Activated gamma-delta T cell (primary cell): Measurements from ENCODE around the gene SDCBP2.

Experiments
- DNase-seq: peaks from one replicate; lab custom pipeline; 2025; lab: John Stamatoyannopoulos, UW

SDCBP2 gene

DNA sequence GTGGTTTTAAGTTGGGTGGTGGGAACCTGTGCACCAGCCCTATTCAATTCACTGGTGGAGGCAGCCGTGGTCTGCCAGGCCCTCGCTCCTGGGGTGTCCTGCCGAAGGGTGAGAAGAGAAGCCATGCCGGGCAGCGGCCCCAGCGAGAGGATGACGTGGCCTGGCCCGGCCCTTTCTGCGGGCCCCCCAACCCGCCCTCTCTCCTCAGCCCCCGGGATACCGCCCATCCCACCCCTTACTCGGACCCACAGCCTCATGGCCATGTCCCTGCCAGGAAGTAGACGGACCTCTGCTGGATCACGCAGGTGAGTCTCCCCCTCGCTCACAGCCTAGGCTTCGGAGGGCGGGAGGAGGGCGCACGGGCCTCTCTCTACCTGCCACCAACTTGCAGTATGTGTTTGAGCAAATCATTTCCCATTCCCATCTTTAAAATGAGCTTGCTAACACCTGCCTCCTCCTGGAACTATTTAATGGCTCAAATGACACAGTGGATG, 32.8 kb downstream of the SDCBP2 start:
- DNase-seq: no peak

DNA sequence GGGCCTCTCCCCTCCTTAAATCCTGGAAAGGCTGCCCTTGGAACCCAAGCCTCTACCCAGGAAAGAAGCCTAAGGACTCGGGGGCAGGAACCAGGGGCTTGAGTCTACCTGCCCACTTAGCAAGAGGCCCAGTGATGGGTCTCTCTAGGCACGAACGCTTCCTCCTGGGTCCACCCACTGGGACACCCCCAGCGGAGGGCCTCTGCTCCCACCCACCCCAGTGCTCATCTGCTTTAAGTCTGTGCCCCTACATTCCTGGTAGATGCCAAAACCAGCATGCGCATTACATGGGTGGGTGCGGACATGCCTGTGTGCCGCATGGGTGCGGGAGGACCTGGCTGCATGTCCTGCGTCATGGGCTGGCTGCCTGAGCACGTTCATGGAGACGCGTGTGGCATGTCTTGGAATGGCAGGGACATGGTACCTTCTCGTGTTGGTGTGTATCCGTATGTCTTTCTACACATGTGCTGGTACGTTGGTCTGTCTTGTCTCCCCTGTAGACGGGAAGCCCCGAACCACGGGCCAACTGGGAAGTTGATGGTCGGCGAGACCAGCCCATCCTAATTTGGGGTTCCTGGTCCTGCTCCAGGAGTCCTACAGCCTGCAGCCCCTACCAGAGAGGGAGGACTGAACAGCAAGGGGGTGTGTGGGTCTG, 33.5 kb downstream of the SDCBP2 start:
- DNase-seq: no peak

DNA sequence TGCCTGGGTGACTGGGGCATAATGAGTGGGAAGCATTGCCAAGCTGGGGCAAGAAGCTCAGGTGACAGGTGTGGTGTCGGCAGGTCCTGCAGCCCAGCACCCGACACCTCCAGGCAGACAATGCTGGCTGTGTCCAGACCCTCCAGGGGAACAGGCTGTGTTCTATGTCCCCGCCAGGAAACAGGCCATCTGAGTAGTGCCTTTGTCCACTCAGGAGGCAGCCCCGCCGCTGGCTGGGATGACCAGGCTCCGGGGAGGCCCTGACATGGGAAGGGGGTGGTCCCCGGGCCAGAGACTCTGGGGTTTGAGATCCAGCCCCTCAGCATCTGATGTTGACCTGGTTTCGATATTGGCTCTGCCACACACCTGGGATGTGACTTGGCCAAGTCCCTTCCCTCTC, 34.4 kb downstream of the SDCBP2 start:
- DNase-seq: no peak

DNA sequence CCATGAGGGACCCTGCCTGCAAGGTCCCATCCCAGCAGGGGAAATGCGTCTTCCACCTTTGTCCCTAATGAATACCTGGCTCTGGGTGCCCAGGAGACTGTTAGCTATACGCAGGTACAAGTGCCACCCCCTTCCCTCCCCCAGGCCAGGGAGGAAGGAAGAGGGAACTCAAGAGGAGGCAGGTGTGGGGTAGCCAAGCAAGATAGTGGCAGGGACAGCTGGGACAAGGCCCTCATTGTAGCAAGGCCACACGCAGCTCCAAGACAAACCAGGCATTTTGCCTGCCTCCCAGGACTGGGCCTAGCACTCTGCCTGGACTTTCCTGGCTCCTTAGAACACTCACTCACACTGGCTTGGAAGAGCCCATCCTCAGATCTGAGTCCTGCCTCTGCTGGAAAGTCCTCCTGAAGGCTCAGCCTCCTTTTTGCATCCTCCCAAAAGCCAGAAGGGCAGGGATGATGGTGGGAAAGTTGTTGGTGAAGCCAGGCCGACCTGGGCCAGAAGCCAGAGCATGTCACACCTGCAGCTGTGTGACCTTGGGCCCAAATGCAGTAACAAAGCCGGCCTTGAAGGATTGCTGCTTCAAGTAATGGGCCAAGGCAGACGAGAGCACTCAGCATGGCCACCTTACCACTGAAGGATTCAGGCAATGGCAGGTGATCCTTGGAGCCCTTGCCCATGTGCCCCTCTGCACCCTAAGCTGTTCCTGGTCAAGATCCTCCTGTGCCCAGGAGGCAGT, 35.1 kb downstream of the SDCBP2 start:
- no peak for DNase-seq

DNA sequence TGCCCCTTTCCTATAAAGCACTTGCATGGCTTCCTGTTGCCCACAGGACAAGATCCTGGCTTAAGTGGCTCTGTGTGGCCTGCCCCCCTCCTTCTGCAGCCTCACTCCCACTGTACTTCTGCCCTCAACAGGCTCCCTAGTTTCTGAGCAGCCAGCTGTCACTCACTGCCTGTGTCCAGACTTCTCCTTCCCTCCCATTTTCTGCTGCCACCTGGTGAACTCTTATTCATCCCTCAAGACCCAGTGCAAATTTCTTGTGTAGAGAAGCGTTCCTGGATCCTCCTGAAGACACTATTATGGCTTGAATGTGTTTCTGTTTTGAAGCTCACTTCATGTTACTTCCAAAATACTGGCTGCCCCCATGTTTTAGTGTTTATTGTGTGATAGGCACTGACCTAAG, 36.3 kb downstream of the SDCBP2 start:
- no peak for DNase-seq

DNA sequence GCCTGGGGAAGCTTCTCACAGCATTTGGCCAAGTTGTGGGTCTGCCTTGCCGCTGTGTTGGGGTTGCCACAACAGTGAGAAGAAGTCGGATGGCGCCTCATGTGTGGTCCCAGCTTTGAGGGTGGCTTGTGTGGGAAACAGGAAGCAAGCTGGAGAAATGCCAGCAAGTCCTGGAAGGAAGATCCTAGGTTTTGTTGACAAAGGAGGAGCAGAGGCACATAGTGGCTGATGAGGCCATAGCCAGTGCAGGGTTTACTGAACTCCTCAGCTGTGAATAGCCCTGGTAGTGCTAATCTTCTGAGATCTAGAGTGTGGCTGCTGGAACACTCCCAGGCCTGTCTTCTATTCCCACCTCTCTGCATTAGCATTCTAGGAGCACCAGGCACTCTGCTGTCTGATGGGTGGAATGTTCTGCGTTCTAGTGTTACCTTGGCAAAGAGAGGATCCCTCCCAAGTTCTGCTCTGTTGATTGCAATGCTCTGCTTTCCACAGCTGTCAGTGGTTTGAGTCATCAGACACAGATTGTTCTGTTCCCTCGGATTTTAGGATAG, 37.7 kb downstream of the SDCBP2 start:
- no peak for DNase-seq

DNA sequence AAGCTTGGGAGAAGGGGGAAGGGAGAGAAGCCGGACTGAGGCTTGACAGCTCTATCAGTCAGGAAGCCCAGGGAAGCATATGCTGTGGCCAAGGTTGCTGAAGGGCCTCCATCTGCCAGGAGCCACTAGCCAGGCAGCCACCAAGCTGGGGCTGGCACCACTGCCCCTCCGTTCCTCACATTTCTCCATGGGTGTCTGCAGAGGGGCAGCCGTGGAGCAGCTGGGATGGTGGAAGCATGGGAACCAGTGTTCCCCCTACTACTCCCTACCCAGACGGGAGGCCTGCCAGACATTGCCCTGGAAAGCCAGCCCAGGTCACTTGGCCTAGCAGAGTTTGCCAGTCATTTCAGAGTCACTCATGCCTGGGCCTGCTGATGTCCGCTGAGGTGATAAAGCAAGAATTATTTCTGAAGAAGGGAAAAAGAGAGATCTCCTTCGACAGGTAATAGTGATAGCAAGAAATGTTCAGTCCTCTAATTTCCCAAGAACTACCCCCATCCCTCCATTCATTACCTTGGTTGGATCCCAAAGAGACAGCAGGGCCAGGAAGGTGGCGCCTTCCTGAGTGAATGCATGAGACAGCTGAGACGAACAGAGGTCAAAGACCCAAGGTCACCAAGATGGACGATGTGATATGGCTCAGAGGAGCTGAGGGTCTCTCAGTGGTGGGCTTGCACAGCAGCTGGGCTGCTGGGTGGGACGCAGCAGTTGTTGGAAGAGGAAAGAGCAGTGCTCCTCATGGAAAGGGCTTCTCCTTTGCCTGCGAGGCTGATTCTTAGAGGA, 41.0 kb downstream of the SDCBP2 start:
- no peak for DNase-seq

DNA sequence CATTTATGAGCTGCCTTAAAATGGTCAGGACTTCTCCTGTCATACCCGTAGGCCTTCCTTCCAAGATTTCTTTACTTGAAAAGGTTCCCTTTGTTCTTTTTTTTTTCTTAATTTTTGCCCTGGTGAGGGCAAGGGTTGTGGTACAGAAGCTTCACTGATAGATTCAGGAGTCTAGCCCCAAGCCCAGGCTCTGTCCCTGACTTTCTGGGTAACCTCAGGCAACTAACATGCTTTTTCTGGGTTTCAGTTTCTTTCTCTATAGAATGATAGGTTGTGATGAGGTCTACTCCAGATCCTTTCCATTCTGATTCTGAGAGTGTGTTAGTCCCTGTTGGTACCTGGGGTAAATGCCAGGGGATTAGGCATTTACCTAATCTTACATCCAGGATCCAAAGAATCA, 41.6 kb downstream of the SDCBP2 start:
- no peak for DNase-seq

DNA sequence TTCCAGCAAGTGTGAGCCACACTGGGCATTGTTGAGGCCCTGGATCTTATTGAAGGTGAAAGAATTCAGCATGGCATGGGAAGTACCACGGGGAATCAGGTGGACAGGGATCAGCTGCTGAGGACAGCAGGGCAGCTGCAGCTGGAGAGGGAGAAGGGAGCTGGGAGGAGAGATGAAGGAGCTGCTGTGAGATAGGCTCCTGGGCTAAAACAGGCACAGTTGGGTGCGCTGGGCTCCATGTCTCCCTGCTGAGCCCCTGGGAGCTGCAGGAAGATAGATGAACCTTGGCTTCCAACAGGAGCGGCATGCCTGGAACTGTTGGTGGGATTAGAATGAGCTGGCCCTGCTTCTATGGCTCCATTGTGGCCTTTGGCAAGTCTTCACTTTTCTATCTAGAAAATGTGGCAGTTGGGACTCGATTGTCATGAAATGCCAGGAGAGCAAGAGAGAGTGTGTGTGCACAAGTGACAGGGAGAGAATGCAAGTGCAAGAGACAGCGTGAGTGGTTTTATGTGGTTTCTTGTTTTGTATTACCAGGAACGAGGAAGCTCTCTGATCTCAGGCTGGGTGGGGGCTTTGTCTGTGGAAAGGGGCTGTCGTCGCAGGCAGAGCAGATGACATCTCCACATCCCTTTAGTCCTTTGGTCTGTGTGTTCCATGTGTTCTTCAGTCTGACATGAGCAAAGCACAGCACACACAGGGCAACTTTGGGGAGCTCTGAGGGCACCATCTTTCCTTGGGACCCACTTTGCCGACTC, 42.5 kb downstream of the SDCBP2 start:
- DNase-seq: no peak

DNA sequence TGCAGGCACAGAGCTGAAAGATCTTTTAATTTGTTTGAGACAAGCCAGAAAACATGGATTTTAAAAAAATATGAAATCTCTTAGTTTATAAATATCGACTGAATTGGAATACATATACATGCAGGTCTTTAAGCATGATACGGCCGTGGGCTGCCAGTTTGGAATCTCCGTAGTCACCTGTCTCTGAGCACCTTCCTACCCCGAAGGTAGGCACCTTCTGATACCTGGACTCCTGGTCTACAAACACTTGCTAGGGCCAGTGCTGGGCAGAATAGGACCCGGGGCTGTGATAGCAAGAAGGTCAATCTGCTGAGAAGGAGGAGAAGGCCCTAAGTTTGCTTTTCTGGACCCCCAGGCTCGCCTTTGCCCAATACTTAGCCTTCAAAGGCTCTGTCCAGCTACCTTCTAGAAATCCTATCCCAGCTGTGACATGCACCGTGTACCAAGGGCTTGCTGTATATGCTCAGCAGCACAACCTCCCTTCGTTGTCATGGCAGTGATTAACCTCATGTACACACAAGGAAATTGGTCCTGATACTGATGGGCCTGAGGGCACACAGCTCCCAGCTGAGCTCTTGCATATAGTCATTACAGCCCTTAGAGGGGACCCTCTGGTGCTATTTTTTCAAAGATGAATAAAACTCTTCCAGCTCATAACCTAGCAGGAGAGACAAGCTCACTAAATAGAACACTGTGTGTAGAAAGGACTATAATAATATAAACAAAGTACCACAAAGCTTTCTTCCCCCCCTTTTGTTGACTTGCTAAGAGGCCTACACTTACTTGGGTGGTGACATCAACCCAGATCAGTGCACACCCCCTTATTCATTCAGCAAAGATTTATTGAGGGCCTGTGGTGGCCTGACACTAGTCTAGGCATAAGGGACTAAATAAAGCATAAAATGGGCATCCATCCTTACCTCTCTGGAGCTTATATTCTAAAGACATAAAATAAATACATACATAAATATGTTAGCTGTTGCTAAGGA, 45.1 kb downstream of the SDCBP2 start:
- no peak for DNase-seq

DNA sequence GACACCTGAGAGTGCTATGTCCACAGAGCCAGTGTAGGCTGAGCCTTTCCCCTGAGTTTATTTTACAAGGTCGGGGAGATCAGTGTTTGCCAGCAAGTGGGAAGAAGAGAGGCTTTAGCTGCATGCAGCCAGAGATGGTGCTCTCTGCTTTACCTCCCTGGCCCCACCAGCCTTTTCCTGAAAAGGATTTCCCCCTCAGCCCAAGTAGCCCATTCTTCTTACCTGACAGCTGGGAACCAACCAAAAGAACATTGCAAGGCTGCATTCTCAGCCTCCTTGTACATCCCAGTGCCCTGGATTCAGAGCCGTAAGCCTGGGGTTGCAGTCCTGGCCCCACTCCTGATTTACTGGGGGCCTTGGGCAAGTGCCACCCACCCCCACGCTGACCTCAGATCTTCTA, 46.0 kb downstream of the SDCBP2 start:
- DNase-seq: no peak

DNA sequence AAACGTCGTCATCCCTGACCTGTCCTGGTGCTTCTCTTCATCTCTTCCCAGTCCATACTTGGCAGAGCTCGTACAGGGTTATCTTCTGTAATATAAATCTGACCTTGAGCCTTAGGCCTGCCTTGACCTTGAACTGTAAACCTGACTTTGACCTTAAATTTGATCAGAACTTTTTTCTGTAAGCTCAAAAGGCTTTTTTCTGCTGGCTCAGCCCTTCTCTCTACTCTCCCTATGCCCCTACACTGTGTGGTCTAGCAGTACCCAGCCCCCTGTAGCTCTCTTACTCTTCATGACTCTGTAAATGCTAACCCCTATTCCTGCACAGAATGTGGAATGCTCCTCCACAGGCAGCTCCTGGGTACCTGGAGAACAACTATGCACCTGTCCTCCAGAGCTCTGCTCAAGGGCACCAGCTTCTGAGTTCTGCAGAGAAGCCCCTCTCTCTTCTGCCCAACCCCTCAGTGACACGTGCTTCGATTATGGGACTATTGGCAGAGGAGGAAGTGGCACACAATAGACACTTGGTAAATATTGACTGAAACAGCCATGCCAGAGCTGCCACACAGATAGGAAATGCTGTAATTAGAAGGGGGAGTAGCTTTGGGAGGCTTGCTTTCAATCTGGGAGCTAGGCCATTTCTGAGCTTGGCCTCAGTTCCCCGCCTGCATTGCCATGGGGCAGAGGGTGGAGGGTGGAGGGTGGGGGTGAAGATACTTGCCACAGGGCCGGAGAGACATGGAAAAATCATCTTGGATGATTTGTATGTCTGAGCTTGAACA, 47.5 kb downstream of the SDCBP2 start:
- DNase-seq: no peak

DNA sequence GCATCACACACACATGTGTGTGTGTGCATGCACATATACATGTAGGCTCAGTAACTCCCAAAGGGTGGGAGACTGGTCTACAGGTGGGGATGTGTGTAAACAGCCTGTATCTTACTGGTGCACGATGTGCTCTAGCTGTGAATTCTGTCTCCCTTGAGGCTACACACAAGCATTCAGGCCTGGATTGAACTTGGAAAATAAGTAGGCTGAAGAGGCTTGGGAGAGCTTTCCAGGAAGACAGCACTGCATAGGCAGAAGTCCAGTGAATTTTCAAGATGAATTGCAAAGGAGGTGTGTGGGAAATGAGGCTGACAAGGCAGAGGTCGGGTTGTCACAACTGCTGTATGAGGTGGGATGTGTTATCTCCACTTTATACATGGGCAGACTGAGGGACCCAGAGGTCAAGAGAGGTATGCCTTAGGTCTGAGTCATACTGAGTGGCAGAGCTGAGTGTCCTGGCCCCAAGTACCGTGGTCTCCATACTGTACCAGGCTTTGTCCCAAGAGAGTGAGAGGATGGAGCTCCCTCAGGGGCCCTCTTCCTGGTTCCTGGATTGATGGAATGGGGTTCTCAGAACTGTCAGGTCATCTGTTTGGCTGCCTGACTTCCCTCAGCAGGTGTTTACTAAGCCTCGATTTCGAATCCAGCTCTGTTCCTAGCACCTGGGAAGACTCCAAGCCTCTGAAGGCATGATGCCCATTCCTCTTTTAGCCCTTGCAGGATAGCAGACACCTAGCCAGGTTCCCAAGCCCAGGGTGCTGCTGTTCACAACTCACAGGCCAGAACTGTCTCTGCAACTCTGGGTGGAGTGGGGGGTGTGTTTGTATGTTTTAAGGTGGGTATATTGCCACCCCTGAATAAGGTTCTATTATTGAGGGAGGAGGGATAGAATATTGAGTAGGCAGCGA, 48.5 kb downstream of the SDCBP2 start:
- no peak for DNase-seq

DNA sequence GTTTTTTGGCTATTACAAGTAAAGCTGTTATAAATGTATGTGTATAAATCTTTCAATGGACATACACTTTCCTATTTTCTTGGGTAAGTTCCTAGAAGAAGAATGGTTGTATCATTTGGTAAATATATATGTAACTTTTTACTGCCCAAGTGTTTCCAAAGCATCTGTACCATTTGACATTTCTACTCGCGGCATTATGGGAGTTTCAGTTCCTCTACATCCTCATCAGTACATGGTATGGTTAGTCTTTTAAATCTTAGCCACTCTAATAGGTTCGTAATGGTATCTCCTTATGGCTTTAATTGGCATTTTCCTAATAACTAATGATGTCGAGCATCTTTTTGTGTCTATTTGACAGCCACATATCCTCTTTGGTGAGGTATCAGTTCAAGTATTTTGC, 49.9 kb downstream of the SDCBP2 start:
- DNase-seq: no peak

DNA sequence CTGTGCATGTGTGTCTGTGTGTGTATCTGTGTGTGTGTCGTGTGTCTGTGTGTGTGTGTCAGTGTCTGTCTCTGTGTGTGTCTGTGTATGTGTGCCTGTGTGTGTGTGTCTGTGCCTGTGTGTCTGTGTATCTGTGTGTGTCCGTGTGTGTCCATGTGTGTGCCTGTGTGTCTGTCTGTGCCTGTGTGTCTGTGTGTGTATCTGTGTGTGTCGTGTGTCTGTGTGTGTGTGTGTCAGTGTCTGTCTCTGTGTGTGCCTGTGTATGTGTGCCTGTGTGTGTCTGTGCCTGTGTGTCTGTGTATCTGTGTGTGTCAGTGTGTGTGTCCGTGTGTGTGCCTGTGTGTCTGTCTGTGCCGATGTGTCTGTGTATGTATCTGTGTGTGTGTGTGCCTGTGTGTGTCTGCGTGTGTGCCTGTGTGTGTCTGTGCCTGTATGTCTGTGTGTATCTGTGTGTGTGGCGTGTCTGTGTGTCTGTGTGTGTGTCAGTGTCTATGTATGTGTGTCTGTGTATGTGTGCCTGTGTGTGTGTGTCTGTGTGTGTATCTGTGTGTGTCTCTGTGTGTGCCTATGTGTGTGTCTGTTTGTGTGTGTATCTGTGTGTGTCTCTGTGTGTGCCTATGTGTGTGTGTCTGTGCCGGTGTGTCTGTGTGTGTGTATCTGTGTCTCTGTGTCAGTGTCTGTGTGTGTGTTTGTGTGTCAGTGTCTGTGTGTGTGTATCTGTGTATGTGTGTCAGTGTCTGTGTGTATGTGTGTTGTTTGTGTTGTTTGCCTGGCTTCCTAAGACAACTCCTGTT, 51.2 kb downstream of the SDCBP2 start:
- no peak for DNase-seq

DNA sequence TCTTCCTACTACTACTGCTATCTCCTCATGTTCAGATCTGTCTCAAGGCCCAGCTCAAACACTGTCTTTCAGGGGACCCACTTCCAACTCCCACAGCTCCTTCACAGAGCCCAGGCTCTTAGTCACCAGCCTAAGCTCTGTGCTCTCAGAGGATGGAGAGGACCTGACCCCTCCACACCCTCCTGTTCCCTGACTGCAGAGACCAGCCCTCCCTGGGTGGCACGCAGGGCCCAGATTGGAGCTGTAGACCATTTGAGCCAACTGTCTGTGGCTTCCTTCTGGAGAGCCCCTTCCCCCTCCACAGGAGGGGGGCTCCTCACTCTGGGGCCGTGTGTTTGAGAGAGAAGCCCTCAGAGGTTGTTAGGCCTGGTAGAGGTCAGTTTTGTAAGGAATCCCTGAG, 53.0 kb downstream of the SDCBP2 start:
- no peak for DNase-seq

DNA sequence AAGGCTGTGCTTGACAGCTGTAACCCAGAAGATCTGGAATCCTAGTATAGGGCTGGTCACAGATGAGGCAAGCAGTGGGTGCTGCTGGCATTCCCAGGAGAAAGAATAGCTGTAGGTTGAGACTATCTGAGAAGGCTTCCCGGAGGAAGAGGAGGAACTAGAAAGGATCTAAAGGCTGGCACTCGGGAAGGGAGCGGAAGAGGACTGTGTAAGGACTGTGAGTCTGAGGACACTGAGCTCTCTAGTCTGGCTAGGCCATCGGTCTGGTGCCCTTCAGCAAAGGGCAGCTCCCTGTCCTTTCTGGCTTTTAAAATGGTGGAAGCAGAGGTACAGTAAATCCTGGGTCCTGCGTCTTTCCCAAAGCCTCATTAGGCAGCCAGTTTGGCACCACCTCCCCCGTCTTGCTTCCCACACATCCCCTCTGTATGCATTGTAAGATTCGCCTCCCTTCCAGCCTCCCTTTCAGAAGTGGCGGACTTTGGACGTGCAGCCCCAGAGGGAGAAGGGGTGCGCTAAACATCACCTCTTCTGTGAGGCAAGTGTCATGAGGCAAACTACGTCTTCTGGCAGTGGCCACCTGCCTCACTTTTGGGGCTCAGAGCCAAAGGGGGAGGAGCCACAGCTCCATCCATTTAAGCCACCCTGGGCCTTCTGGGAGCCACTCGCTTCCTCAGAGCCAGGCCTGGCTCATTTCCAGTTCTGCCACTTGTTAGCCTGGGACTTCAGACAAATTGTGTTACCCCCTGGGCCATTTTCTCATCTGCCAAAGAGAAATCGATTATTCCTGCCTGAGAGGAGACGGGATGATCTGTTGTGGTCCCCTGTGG, 54.2 kb downstream of the SDCBP2 start:
- DNase-seq: no peak
